ENCODE measurements around the gene COBL.

Gene COBL

GRCh38 chr7:51187941-51188340 is 128.7 kb downstream of the COBL start:
- no peak for DNase-seq

GRCh38 chr7:51186531-51186930 is 130.1 kb downstream of the COBL start:
- no peak for DNase-seq

GRCh38 chr7:51182636-51183166 is 133.9 kb downstream of the COBL start:
- no peak for DNase-seq

GRCh38 chr7:51180092-51180491 is 136.5 kb downstream of the COBL start:
- DNase-seq, result no peak

- DNase-seq, result no peak
Measured at GRCh38 chr7:51175992-51176388, 140.6 kb downstream of the COBL start.

GRCh38 chr7:51175316-51175991 is 141.2 kb downstream of the COBL start:
- DNase-seq, result no peak

GRCh38 chr7:51165337-51165736 is 151.3 kb downstream of the COBL start:
- no peak for DNase-seq

- DNase-seq, result no peak
Measured at GRCh38 chr7:51162724-51163329, 153.8 kb downstream of the COBL start.

- no peak for DNase-seq
Measured at GRCh38 chr7:51161937-51162336, 154.7 kb downstream of the COBL start.

- DNase-seq, result no peak
Measured at GRCh38 chr7:51160990-51161615, 155.5 kb downstream of the COBL start.

- DNase-seq, result no peak
Measured at GRCh38 chr7:51160411-51160810, 156.2 kb downstream of the COBL start.

GRCh38 chr7:51158742-51159445 is 157.7 kb downstream of the COBL start:
- no peak for DNase-seq

GRCh38 chr7:51158211-51158610 is 158.4 kb downstream of the COBL start:
- DNase-seq, result no peak

- DNase-seq, result no peak
Measured at GRCh38 chr7:51154201-51154600, 162.4 kb downstream of the COBL start.

- DNase-seq, result no peak
Measured at GRCh38 chr7:51152706-51153200, 163.9 kb downstream of the COBL start.

GRCh38 chr7:51151455-51151854 is 165.2 kb downstream of the COBL start:
- no peak for DNase-seq

GRCh38 chr7:51150193-51150592 is 166.4 kb downstream of the COBL start:
- no peak for DNase-seq

- DNase-seq, result no peak
Measured at GRCh38 chr7:51148216-51148615, 168.4 kb downstream of the COBL start.

- DNase-seq, result no peak
Measured at GRCh38 chr7:51146816-51147586, 169.6 kb downstream of the COBL start.

- DNase-seq, result no peak
Measured at GRCh38 chr7:51144178-51144577, 172.4 kb downstream of the COBL start.

- DNase-seq, result no peak
Measured at GRCh38 chr7:51142741-51143385, 173.7 kb downstream of the COBL start.

- no peak for DNase-seq
Measured at GRCh38 chr7:51141451-51142003, 175.1 kb downstream of the COBL start.

Data from SIG-M5 (cell line).